ENCODE measurements around the gene ITIH2.
"Not testable (repeated sequence)": the region's sequence is repeated elsewhere in the genome, so short reads cannot be mapped to it uniquely, and the experiment has no call there.

Gene ITIH2

GRCh38 chr10:7748637-7749036 is 45.5 kb downstream of the ITIH2 start:
- not testable (repeated sequence) for DNase-seq

GRCh38 chr10:7750222-7750621 is 47.1 kb downstream of the ITIH2 start:
- DNase-seq, result no peak

- no peak for DNase-seq
These were observed 49.1 kb downstream of the ITIH2 start for GRCh38 chr10:7752251-7752650.

DNA sequence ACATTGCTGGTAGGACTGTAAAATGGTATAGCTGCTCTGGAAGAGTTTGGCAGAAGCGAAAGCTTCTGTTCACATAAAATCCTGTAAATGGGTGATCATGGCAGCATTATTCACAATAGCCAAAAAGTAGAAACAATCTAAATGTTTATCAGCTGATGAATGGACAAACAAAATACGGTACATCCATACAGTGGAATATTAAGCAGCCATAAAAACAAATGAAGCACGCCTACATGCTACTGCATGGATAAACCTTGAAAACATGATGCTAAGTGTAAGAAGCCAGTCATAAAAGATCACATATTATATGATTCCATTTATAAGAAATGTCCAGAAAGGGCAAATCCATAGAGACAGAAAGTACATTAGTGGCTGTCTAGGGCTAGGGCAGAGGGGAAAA is 52.0 kb downstream of the ITIH2 start:
- DNase-seq, result no peak

GRCh38 chr10:7756360-7756992 is 53.4 kb downstream of the ITIH2 start:
- no peak for DNase-seq

- DNase-seq, result no peak
These were observed 60.8 kb downstream of the ITIH2 start for GRCh38 chr10:7763929-7764328.

- no peak for DNase-seq
These were observed 63.1 kb downstream of the ITIH2 start for GRCh38 chr10:7766241-7766640.

GRCh38 chr10:7767209-7767608 is 64.1 kb downstream of the ITIH2 start:
- no peak for DNase-seq

- DNase-seq, result no peak
These were observed 65.3 kb downstream of the ITIH2 start for GRCh38 chr10:7768417-7768816.

DNA sequence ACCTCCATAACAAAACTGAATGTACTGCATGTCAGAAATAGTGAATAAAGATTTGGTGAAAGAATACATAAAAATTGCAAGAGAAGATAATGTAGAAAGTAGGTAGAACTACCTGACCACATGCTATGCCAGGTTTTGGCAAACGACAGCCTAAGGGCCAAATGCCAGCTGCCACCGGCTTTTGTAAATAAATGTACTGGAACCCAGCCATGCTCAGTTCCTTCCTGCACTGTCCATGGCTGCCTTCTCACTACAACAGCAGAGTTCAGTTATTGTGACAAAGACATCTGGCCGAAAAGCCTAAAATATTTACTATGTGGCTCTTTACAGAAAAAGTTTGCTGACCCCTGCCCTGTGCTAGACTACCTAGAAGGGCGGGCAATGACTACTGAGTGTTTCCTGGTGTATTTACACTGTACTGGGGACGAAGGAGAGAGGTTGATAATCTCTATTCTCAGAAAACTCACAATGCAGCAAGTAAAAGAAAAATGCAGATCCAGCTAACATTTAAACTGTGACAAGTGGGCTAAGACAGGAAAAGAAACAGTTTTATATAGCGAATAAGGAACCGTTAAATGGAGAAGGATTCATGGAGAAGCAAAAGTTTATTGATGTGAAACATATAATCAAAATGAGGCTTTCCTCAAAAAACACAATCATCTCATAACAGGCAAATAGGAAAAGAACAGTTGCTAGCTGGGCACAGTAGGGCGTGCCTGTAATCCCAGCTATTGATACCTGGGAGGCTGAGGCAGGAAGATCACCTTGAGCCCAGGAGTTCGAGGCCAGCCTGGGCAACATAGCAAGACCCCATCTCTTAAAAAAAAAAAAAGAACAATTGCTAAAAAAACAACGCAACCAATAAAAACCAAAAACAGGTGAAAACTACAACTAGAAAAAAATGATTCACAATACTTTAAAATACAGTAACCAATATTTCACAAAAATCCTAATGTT is 71.0 kb downstream of the ITIH2 start:
- no peak for DNase-seq

- no peak for DNase-seq
These were observed 73.7 kb downstream of the ITIH2 start for GRCh38 chr10:7776777-7777176.

GRCh38 chr10:7782194-7782593 is 79.1 kb downstream of the ITIH2 start:
- DNase-seq, result not testable (repeated sequence)

- DNase-seq, result no peak
These were observed 83.3 kb downstream of the ITIH2 start for GRCh38 chr10:7786430-7786829.

DNA sequence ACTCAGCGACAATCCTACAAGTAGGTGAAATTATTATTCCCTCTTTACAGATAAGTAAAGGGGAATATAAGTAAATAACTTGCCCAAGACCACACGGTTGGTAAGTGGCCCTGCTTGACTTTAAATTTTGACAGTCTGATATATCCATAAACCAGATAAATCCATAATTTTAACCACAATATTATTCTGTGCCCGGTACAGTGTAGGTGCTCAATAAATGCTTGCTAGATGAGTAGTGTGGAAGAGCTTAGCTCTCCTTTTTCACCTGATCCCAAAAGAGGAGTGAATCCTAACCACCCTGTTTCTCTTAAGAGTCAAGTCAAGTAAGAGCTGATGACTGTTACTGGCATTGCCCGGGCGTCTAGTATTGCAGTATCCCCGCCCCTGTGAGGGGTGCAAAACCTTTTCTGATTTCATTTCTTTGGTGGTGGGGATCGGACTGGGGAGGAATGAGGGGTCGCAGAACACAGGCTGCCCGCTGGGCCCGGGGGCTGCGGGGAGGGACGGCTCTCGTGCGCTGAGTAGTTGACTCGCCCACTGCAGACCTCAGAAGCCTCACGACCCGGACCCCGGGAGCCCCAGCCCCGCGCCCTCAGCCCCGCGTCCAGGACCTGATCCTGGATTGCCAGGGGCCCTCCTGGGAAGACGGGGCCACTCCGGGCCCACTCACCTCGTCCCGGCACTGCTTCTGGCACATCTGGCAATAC is 84.2 kb downstream of the ITIH2 start:
- no peak for DNase-seq

GRCh38 chr10:7787857-7788638 is 84.9 kb downstream of the ITIH2 start, which contains the start of the genes ATP5F1C and KIN:
Gene ATP5F1C (plus strand): TSS chr10:7788177. CDS start chr10:7788208, 31 bp downstream.
Gene KIN (minus strand): TSS chr10:7787993. CDS start chr10:7787933, 60 bp downstream.
- peak; percentile 82 for DNase-seq

DNA sequence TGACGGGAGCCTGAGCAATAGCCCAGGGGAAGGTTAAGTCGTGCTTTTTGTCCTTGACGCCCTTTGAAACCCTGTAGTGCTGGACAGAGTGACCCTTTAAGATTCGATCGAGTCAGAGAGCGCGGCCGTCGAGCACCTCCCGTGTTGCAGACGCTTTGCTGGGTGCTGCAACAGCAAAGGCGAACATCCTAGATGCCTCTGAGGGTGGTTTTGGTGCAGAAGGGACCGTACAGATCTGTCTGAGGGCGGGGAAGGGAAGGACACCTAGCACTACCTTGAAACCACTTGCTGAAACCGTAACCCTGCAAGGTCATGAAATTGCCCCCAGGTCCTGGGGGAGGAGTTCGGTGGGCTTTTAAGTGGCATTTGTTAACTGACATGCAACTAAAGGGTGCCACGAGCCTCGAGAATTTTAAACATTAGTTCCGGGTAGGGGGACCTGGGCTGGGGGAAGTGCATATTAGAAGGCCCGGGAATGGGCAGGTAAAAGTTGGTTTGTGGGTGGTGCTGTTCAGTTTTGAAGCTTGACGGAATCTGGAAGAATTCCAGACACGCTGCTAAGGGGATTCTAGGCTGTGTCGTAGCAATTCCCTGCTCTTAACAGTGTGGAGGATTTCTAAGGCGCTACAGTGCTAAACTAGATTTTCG is 85.6 kb downstream of the ITIH2 start:
- no peak for DNase-seq

DNA sequence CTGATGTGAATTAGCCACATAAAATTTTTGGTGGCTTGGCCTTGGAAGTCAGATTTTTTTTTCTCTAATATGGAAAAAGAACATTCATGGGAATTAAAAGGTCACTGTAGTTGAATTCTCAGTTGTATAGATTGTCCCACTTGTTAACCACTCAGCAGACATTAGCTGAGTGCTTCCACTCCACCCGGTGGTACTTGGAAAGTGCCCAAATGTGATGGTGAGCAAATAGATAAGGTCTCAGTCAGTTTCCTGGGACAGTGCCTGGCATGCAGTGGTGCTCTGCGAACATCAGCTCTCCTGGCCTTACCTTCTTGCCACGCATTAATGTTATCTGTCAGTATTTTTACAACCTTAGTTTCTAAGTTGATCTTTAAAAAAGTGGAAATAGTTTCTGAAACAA is 86.3 kb downstream of the ITIH2 start:
- DNase-seq, result no peak

GRCh38 chr10:7792541-7792940 is 89.4 kb downstream of the ITIH2 start:
- DNase-seq, result no peak

DNA sequence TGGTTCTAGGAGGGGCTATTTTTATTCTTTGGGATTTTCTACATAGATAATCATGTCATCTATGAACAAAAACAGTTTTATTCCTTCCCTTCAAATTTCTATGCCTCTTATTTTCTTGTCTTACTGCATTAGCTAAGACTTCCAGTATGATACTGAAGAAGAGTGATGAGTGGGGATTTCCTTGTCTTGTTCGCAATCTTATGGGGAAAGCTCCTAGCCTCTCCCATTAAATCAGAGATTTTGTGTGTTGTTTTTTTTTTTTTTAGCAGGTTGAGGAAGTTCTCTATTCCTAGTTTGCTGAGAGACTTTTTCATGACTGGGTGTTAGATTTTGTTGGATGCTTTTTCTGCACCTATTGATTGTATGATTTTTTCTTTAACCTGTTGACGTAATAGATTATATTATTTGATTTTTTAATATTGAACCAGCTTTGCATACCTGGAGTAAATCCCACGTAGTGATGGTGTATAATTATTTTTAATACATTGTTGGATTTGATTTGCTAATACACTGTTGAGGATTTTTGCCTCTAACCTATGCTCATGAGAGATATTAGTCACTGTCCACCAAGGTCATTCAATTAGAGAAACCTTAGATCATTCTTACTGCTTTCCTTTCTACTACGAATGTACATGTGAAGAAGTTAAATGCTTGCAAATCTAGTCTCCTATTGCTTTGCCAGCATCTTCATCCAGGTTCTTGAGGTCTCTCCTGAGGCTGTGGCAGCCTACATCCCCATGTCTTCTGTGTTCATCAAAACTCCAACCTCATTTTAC is 91.3 kb downstream of the ITIH2 start:
- no peak for DNase-seq

DNA sequence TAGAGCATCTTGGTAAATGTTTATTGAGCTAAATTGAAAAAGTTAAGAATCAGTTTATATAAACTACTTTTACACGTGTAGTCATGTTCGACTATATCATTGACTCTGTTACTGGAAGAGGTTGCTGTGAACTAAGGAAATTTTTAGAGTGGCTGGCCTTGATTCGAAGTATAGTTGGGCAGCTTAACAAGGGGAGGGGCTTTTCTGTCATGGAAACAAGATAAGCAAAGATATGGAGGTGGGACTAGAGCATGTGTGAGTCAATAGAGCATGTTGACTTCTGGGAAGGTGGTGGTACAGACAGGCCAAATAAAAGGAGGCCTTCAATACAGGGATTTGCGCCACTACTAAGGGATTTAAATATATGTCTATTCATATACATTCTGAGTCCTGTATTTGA is 92.5 kb downstream of the ITIH2 start:
- DNase-seq, result no peak

DNA sequence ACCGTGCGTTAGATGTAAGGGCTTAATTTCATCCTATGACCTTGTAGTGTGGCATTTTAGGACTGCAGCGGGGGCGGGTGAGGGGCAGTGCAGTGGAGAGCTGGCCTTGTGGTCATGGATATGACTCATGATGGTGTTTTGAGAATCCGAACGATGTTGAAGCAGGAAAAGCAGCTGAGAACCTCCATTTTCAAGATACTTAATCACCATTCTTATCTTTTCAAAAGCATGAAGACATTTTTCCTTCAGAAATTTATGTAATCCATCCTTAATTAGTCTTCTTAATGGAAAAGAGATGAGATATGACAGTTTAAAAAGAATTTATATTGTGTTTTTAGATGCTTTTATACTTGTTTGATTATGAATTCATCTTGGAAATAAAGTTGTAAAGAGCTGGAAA is 94.5 kb downstream of the ITIH2 start:
- DNase-seq, result no peak

All from DMS 273 treated with DMSO at 0.1 percent for 48 hours (cell line).